Fibroblast of skin of abdomen (primary cell): ENCODE data around the gene CLEC3A.
"Not testable (repeated sequence)": the region's sequence is repeated elsewhere in the genome, so short reads cannot be mapped to it uniquely, and the experiment has no call there.

Experiments used
- DNase-seq: peaks from one replicate; pipeline ENCODE4 v3.0.0-alpha.2; 2013

Gene CLEC3A

DNA sequence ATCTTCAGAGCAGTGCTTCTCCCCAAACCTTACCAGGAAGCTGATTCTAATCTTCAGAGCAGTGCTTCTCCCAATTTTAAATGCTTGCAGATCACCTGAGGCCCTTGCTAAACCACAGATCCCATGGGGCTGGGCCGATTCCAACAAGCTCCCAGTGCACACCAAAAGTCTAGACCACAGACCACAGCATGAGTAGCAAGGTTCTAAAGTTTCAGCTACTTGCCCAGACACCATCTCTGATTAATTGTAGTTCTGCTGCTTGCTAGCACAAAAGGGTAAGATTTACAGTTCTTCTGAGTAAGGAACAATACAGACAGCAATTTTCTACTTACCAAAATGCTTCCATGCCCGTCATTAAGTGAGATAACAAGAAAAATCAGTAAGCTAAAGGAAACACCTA, 12.2 kb downstream of the CLEC3A start:
- peak; percentile 5 for DNase-seq

DNA sequence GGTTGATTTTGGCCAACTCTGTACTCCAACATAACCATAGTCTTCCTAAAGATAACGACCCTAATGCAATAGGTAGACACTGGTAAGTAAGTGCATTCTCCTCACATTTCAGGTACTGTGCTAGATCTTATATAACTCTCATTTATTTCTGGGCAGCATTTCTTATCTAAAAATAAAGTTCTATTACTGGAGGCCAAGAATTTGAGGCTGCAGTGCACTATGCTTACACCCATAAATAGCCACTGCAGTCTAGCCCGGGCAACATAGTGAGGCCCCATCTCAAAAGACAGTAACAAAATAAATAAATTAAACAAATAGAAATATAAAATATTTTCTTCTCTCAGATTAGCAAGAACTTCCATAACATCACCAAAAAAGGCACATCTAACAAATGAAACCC, 12.7 kb downstream of the CLEC3A start:
- no peak for DNase-seq

DNA sequence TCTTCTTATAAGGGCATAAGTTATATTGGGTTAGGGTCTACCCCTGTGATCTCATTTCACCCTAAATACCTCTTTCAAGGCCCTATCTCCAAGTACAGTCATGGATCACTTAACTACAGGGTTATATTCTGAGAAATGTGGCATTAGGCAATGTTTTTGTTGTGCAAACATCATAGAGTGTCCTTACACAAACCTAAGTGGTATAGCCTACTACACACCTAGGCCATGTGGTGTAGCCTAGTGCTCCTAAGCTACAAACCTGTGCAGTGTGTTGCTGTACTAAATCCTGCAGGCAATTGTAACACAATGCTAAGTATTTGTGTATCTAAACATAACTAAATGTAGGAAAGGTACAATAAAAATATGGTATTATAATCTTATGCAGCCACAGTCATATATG, 18.0 kb downstream of the CLEC3A start:
- no peak for DNase-seq

DNA sequence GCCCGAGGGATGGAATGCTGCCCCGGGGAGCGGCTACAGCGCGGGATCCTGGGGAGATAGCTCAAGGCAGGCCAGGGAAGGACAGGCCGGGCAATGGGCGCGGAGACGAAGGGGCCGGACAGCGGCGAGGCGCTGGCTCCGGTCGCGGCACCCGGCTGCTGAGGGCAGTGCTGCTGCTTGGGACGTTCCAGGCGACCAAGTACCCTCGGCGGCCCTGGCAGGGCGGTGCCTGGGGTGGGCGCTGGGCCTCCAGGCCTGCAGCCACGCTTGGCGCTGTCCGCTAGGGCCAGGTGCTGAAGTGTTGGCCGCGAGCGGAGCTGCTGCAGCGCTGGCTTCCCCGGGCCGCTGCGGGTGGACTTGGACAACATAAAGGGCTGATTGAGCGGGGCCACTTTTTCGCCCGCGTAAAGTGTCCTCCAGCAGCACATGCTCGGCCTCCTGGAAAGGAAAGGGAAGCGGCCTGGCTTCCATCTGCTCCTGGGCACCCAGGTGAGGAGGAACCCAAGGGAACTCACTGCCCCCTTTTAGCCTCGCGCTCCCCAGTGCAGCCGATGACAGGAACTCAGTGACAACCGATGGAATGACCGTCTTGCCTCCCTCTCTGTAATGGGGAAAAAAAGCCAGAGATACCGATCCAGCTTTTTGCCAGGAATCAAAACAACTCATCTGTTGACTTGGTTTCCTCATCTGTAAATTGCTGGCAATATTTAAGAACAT, 23.7 kb downstream of the CLEC3A start:
- peak; percentile 56 for DNase-seq

DNA sequence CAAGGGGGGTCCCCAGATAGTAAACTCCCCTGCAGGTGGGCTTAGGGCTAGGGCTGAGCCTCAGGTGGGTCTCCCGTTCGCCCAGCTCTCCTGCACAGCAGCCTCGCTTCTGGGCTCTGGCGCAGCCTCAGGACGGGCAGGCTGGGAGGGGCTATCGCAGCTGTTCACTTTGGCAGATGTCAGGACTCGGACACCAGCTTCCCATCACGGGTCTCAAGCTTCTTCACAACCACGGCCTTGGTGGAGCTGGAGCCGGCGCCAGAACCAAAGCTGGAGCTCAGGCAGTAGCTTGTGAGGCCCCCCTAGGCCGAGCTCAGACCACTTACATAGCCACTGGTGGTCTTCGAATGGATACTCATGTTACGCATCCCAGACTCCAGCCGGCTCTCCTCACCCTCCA, 26.0 kb downstream of the CLEC3A start:
- no peak for DNase-seq

DNA sequence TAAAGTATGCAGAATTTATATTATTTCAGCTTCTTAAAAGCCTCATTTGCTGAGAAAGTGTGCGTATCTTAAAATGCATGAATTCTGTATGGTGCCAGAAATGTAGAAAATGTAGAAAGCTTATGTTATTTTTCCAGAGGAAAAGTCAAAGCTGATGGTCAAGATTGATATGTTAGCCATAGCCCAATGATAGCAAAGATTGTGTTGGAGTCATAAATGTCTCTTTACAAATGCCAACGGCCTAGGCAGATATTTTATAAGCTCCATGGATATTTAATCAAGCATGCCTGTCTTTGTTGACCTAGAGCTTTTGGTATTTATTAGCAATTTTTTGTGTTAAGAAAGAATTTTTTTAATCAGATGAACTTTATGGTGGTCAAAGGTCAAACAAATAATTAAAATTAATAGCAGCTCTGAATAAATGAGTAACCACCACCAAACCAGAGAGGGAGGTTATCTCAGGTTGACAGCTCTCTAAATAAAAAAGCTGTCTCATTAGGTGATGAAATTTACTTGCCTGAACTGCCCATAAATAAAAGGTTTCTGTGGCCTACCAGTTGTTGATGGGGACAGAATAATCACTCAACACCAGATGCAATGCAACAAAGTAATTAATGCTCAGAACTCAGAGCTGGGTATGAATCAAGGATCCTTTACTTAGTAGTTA, 28.5 kb downstream of the CLEC3A start:
- DNase-seq = no peak

DNA sequence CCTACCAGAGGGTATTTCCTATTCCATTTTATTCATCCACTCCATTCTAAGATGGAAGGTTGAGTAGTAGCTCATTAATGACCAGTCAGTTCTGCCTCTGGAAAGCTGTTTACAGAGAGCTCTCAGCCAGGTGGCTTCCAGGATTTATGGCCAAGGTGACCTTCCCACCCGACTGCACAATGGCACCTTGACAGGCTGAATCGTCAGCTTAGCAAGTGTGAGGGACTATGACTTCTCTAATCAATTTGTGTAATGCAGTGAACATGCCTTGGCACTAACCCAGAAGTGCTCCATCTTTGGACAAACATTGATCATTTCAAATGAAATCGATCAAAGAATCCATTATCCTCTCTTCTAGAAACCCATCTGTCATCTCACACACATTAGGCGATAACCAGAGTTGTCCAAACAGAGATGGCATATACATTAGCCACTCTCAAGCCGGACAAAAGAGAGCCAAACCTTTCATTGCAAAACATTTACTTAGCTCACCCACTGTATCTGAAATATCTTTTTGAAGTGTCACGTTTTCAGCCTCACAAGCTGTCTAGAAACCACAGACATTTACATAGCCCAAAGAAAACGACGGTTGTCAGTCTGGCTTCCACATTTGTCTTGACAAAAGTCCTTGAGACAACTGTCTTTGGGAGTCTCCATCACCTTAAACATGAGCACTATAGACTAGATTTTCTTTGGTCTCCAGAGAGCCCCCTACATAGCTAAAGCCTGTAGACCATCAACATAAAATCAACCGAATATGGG, 35.6 kb downstream of the CLEC3A start:
- no peak for DNase-seq

DNA sequence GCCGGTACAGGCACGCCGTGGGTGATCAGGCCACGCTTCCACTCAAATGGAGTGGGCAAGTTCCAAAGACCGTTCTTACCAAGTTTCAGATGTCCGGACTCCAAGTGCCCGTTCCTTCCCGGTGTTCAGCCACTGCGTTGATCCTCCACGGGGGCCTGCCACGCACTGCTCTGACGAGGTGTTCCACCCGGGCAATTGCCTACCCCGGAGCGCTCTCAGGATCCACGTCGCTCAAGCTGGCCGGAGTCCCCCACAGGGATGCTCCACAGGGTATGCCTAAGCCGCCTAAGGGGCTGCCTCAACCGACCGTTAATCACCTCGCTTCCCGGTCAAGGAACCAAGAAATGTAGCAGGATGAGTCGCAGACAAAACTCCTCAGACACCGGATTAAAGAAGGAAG, 37.5 kb downstream of the CLEC3A start:
- not testable (repeated sequence) for DNase-seq

DNA sequence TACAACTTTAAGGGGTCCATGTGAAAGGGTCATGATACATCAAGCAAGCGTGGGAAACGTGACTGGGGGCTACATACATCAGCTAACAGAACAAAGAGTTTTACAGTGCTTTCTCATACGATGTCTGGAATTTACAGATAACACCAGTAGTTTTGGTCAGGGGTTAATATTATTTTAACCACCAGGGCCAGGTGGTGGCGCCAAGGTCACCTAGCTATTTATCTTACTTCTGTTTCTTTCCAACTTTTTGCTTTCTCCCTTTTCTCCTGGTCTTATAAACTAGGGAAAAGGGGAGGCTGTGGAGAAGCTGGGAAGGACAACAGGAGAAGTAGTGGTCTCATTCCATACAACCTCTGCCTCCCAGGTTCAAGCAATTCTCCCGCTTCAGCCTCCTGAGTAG, 37.9 kb downstream of the CLEC3A start:
- DNase-seq = no peak

DNA sequence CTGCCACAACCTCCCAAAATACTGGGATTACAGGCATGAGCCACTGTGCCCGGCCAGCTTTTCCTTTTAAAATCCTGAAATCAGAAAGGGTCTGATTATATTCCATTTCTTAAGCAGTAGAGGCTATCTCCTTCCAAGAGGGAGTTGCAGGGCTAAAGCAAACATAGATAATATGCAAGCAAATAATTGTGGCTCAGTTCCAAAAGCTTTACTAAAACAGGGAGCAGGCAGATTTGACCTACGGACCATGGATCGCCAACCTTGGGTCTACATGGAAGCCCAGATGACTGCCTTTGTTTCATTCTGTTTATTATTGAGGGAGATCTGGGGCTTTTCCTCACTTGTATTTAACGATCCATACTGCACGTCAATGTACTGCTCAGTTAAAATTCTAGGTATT, 38.5 kb downstream of the CLEC3A start:
- DNase-seq = no peak

DNA sequence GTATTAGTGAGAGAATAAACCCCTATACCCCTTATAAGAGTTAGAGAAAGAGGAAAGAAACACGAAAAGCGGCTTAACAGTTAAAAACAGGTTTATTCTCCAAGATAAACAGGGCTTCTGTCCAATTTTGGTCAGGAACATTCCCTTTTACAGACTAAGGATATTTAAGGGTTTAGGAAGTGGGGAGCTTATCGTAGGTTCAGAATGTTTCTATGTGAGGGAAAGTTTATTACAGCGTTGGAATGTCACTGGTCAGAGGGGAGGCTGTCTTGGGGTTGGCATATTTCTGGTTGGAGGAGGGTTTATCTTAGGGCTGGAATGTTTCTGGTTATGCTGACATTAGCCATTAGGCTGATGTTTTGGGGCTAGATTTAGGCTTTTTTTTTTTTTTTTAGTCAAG, 43.0 kb downstream of the CLEC3A start:
- no peak for DNase-seq

DNA sequence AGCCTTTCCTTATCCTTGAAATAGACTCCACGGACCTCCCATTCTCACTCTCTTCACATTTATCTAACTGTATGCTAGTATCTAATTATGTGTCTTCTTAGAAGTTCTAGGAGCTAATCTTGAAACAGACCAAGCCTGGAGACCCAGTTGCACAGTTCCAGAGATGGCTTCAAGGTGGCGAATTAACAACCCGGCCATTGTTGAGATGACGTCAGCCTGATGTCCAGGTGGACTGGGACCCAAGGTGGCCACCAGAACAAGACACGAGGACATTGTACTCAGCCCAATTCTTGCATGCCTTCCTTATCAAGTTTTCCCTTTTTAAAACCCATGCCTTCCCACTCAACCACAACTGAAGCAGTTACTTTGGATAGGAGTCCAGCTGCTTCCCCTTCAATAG, 47.6 kb downstream of the CLEC3A start:
- DNase-seq = no peak

DNA sequence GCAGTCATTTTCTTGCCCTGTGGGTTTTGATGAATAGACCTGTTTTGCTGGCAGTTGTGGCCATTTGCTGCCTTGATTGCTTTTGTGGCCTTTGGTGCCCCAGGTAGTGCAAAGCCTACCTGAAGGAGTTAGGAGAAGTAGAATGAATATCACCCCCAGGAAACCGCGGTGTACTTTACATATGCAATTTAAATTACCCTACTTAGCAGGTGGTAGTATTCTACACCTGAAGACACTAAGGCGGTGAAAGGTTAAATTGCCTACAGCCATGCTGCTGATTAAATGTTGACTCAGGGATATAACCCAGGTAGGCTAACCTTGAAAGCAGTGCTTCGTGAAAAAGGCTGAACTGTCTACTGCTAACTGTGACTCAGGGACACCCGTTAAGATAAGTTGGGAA, 49.9 kb downstream of the CLEC3A start:
- DNase-seq = no peak

DNA sequence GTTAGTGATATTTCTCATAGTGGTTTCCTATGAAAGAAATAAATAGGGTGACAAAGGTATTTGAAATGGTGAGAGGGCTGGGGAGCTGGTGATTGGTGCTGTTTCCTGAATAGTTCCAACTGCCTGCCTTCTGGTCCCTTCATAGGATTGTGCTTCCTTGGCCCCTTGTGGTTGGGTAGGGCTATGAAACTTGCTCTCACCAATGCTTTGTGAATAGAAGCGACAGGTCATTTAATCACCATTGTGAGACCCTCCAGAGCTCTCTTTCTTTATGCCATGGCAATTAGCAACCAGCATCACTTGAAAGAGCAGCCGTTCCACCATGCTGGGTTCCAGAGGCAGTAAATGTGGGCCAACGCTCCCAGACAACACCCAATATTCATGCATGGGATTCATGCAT, 53.5 kb downstream of the CLEC3A start:
- DNase-seq = no peak

DNA sequence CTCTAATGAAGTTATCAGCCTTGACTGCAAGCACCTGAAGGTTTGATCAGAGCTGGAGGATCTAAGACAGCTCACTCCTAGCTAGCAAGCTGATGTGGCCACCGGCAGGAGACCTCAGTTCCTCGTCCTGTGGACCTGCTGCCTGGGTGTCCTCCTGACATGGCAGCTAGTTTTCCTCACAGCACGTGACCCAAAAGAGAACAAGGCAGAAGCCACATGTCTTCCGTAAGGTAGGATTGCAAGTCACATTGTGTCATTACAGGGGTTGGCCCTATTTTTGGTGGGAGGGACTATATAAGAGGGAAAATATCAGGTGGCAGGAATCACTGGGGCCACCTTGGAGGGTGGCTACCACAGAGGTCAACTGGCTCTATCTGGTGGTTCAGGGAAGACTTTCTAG, 59.0 kb downstream of the CLEC3A start:
- no peak for DNase-seq
